Immature natural killer cell (primary cell): ENCODE measurements around the gene GPC3. TPM values are rescaled to one million over a fixed set of nuclear protein-coding genes. Genes with fewer than 3 reads are reported as not detected.

Experiments
- DNase-seq, 3 donors: peaks; one replicate each; pipeline ENCODE4 v3.0.0; 2022; ENCODE audit warnings: mixed read lengths in 1 of 3
- H3K27ac Mint-ChIP-seq, 6 donors: one replicate each; pipeline ENCODE4 v1.8.0; 2020; ENCODE audit warnings: mixed read lengths in 6 of 6, mild to moderate bottlenecking in 5 of 6, inconsistent platforms in 4 of 6, moderate library complexity in 3 of 6
- H3K27me3 Mint-ChIP-seq, 3 donors: one replicate each; pipeline ENCODE4 v1.8.0; 2020 to 2021; ENCODE audit warnings: low read depth in 3 of 3, mild to moderate bottlenecking in 3 of 3, mixed read lengths in 3 of 3, moderate library complexity in 3 of 3, inconsistent platforms in 1 of 3
- H3K36me3 Mint-ChIP-seq, 3 donors: one replicate each; pipeline ENCODE4 v1.8.0; 2020; ENCODE audit warnings: mixed read lengths in 3 of 3, inconsistent platforms in 2 of 3, mild to moderate bottlenecking in 2 of 3
- H3K4me1 Mint-ChIP-seq, 2 donors: one replicate each; pipeline ENCODE4 v1.8.0; 2020; ENCODE audit warnings: inconsistent platforms in 2 of 2, mild to moderate bottlenecking in 2 of 2, mixed read lengths in 2 of 2, moderate library complexity in 1 of 2
- H3K4me3 Mint-ChIP-seq, 5 donors: one replicate each; pipeline ENCODE4 v1.8.0; 2020; ENCODE audit warnings: mild to moderate bottlenecking in 5 of 5, mixed read lengths in 5 of 5, inconsistent platforms in 3 of 5, moderate library complexity in 3 of 5
- H3K9me3 Mint-ChIP-seq, 6 donors: one replicate each; pipeline ENCODE4 v1.8.0; 2020; ENCODE audit warnings: mild to moderate bottlenecking in 6 of 6, mixed read lengths in 6 of 6, inconsistent platforms in 4 of 6, moderate library complexity in 3 of 6
- polyA plus RNA-seq, 3 donors: library from polyadenylated mRNA; unstranded; fragments of 300-500 nt; fragmentation: Illumina TruSeq; gene quantifications; one replicate each; pipeline ENCODE4 v1.2.3, GENCODE V29; 2021

Gene GPC3
- polyA plus RNA-seq, 3 donors from 2014 or later, result not detected

- Mint-ChIP-seq H3K27me3 (peaks cover 0 to 10% (median 1%) of the 10 kb centered on the region in 3 donors), H3K4me3 (no peak overlapping the region), H3K27ac (no peak overlapping the region), H3K4me1 (no peaks in the 10 kb centered on the region), H3K9me3 (peaks cover 0 to 1% (median 0%) of the 10 kb centered on the region in 6 donors), H3K36me3 (no peaks in the 10 kb centered on the region)
- no peak for DNase-seq
These were observed 323.2 kb downstream of the GPC3 start for GRCh38 chrX:133661962-133662839.

- no peaks in the 10 kb centered on the region for H3K36me3 Mint-ChIP-seq
- no peak overlapping the region for H3K27ac Mint-ChIP-seq
- H3K9me3 Mint-ChIP-seq, result peaks cover 0 to 1% (median 0%) of the 10 kb centered on the region in 6 donors
- peaks cover 1 to 7% (median 1%) of the 10 kb centered on the region in 3 donors for H3K27me3 Mint-ChIP-seq
- no peak overlapping the region for H3K4me3 Mint-ChIP-seq
- no peaks in the 10 kb centered on the region for H3K4me1 Mint-ChIP-seq
- DNase-seq, result no peak
These were observed 325.1 kb downstream of the GPC3 start for GRCh38 chrX:133660281-133660680.

- peaks cover 1 to 7% (median 1%) of the 10 kb centered on the region in 3 donors for H3K27me3 Mint-ChIP-seq
- no peaks in the 10 kb centered on the region for H3K36me3 Mint-ChIP-seq
- H3K9me3 Mint-ChIP-seq, result peaks cover 0 to 1% (median 0%) of the 10 kb centered on the region in 6 donors
- no peak overlapping the region for H3K4me3 Mint-ChIP-seq
- DNase-seq, result no peak
- H3K27ac Mint-ChIP-seq, result no peak overlapping the region
- H3K4me1 Mint-ChIP-seq, result no peaks in the 10 kb centered on the region
These were observed 327.0 kb downstream of the GPC3 start for GRCh38 chrX:133658293-133658911.

DNA sequence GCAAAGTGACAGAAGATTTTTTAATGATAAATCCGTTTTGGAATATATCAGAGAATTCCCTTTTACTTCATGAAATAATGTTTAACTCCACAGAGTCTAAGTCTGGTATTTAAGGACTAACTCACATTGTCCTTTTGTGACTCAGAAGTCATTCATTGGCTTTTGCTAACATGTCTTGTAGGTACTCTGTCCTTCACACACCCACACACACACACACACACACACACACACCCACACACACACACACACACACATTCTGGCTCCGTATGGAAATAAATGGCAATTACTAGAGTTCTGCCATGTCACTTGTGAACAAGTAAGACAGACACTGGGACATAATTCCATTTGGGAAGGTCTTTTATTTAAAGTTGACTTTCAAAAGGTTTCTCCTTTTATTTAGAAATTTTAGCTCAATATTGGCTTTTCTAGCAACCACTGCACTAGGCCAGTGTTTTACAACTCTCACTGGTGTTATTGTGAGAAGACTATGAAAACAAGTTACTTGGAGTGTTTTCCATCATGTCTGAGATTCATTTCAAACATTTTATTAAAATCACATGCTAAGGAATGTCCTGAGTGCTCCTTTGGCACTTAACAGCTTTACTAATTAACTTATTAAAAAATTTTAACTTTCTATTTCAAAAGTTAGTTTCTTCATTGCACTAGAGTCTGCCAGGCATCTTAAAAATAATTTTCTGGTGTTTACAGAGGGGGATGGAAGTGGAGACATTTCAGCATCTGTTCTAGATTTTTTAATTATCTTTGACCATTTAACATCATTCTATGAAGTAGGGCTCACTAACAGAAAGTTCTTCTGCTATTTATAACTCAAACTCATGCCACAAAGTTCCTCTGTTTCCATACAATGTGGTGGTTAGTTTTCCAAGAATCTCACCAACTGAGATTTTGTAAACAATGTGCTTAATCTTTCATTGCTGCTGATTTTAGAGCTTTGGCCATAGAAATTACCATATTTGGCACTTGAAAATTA, 329.8 kb downstream of the GPC3 start:
- no peaks in the 10 kb centered on the region for H3K4me1 Mint-ChIP-seq
- no peak overlapping the region for H3K4me3 Mint-ChIP-seq
- peaks cover 1 to 7% (median 1%) of the 10 kb centered on the region in 3 donors for H3K27me3 Mint-ChIP-seq
- H3K27ac Mint-ChIP-seq, result no peak overlapping the region
- no peaks in the 10 kb centered on the region for H3K36me3 Mint-ChIP-seq
- peaks cover 0 to 1% (median 0%) of the 10 kb centered on the region in 6 donors for H3K9me3 Mint-ChIP-seq
- DNase-seq, result no peak

GRCh38 chrX:133654811-133655210, 330.6 kb downstream of the GPC3 start:
- Mint-ChIP-seq H3K9me3 (peaks cover 0 to 1% (median 0%) of the 10 kb centered on the region in 6 donors), H3K4me3 (no peak overlapping the region), H3K27ac (no peak overlapping the region), H3K27me3 (peaks cover 1 to 9% (median 1%) of the 10 kb centered on the region in 3 donors), H3K36me3 (no peaks in the 10 kb centered on the region), H3K4me1 (no peaks in the 10 kb centered on the region)
- DNase-seq, result no peak

GRCh38 chrX:133653358-133653757, 332.0 kb downstream of the GPC3 start:
- H3K4me3 Mint-ChIP-seq, result no peak overlapping the region
- no peaks in the 10 kb centered on the region for H3K4me1 Mint-ChIP-seq
- no peaks in the 10 kb centered on the region for H3K36me3 Mint-ChIP-seq
- H3K27me3 Mint-ChIP-seq, result peaks cover 1 to 8% (median 2%) of the 10 kb centered on the region in 3 donors
- no peak overlapping the region for H3K27ac Mint-ChIP-seq
- H3K9me3 Mint-ChIP-seq, result no peaks in the 10 kb centered on the region
- no peak for DNase-seq

- H3K36me3 Mint-ChIP-seq, result no peaks in the 10 kb centered on the region
- DNase-seq, result no peak
- no peaks in the 10 kb centered on the region for H3K4me1 Mint-ChIP-seq
- H3K27ac Mint-ChIP-seq, result no peak overlapping the region
- no peak overlapping the region for H3K4me3 Mint-ChIP-seq
- H3K27me3 Mint-ChIP-seq, result peaks cover 1 to 6% (median 2%) of the 10 kb centered on the region in 3 donors
- H3K9me3 Mint-ChIP-seq, result no peaks in the 10 kb centered on the region
These were observed 333.2 kb downstream of the GPC3 start for GRCh38 chrX:133652185-133652584.

- Mint-ChIP-seq H3K4me3 (no peak overlapping the region), H3K27me3 (peaks cover 0 to 6% (median 2%) of the 10 kb centered on the region in 3 donors), H3K9me3 (no peaks in the 10 kb centered on the region), H3K27ac (no peak overlapping the region), H3K4me1 (no peaks in the 10 kb centered on the region), H3K36me3 (no peaks in the 10 kb centered on the region)
- DNase-seq, result no peak
These were observed 335.2 kb downstream of the GPC3 start for GRCh38 chrX:133650239-133650638.

DNA sequence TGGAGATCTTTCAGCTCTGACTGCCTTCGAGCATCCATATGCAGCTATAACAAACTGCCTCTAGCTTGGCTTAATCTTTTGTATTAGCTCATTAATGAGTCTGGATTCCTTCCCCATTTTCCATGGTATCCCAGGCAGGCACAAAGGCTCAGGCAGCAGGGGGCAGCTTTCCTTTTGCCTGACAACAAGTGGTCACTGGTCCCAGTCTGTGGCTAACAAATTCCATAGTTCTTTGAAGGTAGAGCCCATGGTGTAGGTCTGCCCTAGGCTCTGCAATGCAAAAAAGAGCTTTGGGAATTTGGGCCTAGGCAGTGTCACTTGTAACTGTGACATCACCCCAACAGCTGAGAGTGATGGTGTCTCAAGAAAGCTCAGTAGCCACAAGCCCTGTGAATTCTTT, 335.7 kb downstream of the GPC3 start:
- no peaks in the 10 kb centered on the region for H3K9me3 Mint-ChIP-seq
- H3K4me1 Mint-ChIP-seq, result no peaks in the 10 kb centered on the region
- H3K36me3 Mint-ChIP-seq, result no peaks in the 10 kb centered on the region

DNA sequence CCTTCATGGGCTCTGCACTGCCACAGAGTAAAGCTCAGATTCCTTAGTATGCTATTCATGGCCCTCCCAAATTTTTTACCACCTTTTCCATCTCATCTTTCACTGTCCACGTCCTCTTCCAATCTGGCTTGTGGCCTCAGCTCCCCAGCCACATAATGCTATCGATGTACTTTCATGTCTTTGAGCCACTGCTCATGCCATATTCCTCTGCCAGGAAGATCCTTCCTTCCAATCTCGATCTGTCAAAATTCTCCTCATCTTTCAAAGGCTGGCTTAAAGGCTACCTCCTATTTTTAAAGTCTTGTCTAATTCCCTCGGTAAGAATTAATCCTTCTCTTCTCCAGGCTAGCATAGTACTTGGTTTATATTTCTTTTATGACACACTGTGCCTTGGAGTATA, 336.8 kb downstream of the GPC3 start:
- DNase-seq, result no peak
- no peak overlapping the region for H3K4me3 Mint-ChIP-seq

More for the DNA sequence above, 335.7 kb downstream of the GPC3 start:
- peaks cover 0 to 6% (median 2%) of the 10 kb centered on the region in 3 donors for H3K27me3 Mint-ChIP-seq
- H3K27ac Mint-ChIP-seq, result no peak overlapping the region
- H3K4me3 Mint-ChIP-seq, result no peak overlapping the region
- DNase-seq, result no peak

DNA sequence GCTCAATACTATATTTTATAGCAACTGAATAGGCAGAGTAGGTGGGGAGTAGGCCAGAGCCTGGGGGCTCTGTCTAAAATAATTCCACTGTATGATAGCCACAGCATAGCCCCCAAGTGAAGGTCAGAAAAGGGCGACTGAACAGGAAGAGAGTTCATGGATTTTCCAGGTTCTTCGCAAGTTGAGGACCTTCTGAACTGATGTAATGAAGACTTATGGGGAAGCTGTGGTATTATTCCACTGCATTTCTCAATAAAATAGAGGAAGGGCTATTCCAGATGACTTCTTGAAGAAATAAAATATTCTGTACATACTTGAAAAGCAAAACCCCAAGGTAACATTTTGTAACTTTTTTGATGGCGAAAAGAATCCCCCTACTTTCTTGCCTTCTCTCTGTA, 338.7 kb downstream of the GPC3 start:
- H3K27ac Mint-ChIP-seq, result no peak overlapping the region
- H3K36me3 Mint-ChIP-seq, result no peaks in the 10 kb centered on the region
- no peak for DNase-seq
- no peaks in the 10 kb centered on the region for H3K4me1 Mint-ChIP-seq
- no peak overlapping the region for H3K4me3 Mint-ChIP-seq
- peaks cover 1 to 6% (median 2%) of the 10 kb centered on the region in 3 donors for H3K27me3 Mint-ChIP-seq
- no peaks in the 10 kb centered on the region for H3K9me3 Mint-ChIP-seq

More for the DNA sequence above, 336.8 kb downstream of the GPC3 start:
- H3K27me3 Mint-ChIP-seq, result peaks cover 0 to 6% (median 2%) of the 10 kb centered on the region in 3 donors
- no peaks in the 10 kb centered on the region for H3K4me1 Mint-ChIP-seq
- no peaks in the 10 kb centered on the region for H3K36me3 Mint-ChIP-seq
- H3K27ac Mint-ChIP-seq, result no peak overlapping the region
- H3K9me3 Mint-ChIP-seq, result no peaks in the 10 kb centered on the region

GRCh38 chrX:133645977-133646718, 339.2 kb downstream of the GPC3 start:
- peaks cover 1 to 6% (median 2%) of the 10 kb centered on the region in 3 donors for H3K27me3 Mint-ChIP-seq
- H3K4me1 Mint-ChIP-seq, result no peaks in the 10 kb centered on the region
- no peaks in the 10 kb centered on the region for H3K36me3 Mint-ChIP-seq
- no peak overlapping the region for H3K27ac Mint-ChIP-seq
- no peaks in the 10 kb centered on the region for H3K9me3 Mint-ChIP-seq
- no peak for DNase-seq
- H3K4me3 Mint-ChIP-seq, result no peak overlapping the region

GRCh38 chrX:133645256-133645655, 340.1 kb downstream of the GPC3 start:
- no peaks in the 10 kb centered on the region for H3K36me3 Mint-ChIP-seq
- H3K9me3 Mint-ChIP-seq, result no peaks in the 10 kb centered on the region
- no peak overlapping the region for H3K27ac Mint-ChIP-seq
- H3K4me3 Mint-ChIP-seq, result no peak overlapping the region
- H3K27me3 Mint-ChIP-seq, result peaks cover 1 to 6% (median 2%) of the 10 kb centered on the region in 3 donors
- H3K4me1 Mint-ChIP-seq, result no peaks in the 10 kb centered on the region
- no peak for DNase-seq
